GM19328 (cell line): Measurements from ENCODE around the gene LLCFC1.

Experiments
- ATAC-seq: cut with Tn5 transposase; IDR thresholded peaks from one replicate; pipeline ENCODE4 v1.9.1; 2021; ENCODE audit warnings: mild to moderate bottlenecking, moderate library complexity; ENCODE audit not compliant: unreplicated experiment

The LLCFC1 gene

DNA sequence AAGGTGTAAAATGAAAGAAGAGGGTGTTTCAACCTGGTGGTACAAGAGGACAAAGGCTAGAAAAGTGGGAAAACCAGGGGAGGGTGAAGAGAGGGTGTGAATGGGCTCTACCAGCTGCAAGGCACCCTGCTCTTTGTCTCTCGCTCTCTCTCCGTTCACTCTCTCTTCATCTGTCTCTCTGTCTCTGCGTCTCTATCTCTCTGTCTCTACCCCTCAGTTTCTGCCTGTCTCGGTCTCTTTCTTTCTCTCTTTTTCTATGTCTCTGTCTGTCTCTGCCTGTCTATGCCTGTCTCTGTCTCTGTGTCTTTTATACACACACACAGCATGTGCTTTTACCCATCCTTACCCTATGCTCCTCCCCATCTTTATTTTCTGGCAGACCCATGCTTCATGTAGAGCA is 673 bp upstream of the LLCFC1 start:
- no peak for ATAC-seq

DNA sequence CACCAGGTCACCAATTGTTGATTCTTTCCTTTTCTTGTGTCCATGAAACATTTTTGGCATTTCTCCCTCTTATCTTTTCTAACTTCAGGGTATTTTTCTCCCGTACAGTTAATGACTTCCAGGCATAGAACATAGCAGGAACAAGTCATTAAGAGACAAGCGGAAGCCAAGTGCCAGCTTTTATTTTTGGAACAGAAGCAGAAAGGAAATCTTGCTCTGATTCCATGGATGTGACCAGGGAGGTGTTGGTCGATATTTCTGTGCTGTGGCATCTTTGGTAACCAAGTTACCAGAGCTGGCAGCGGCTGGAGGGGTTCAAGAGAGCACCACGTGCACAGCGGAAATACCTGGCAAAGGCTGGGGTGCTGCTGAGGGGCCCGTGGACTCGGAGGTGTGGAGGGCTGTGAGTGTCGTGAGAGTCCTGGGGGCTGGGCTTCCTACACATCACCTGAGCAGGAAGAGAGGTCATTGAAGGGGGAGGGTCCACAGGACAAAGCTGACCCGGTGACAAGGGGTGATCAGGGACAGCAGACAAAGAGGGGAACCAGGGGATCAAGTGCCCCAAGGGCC is 1.8 kb downstream of the LLCFC1 start:
- ATAC-seq = no peak

DNA sequence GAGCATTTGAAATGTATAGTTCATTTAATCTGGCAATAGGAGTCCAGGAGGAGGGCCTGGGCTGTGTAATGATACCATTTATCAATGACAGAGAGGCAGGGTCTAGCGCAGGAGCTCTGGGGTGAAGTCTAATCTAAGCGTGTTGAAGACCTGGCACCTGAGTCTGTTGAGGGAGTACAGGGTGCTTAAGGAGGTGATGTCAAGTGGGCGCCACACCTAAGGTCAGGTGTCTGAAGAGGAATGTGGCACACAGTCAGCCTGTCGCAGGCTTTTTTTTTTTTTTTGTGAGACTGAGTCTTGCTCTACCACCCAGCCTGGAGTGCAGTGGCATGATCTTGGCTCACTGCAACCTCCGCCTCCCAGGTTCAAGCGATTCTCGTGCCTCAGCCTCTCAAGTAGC is 2.3 kb downstream of the LLCFC1 start:
- ATAC-seq = no peak

DNA sequence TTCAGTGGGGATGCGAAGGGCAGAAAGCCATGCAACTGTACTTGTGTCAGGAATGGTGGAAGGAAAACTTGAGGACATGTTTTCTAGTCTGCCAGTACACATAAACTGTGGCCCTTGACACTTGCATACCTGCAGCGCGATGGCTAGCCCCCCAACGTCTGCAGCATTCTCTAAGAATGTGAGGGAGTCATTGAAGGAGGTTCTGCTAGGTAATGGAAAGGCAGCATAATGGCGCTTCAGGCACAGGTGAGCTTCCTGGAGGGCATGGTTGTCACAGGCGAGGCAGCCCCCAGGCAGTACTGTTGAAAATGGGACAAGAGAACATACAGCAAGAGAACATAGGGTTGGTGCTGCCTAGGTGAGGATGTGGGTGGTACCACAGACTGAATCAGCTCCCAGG is 3.5 kb downstream of the LLCFC1 start:
- ATAC-seq = no peak

DNA sequence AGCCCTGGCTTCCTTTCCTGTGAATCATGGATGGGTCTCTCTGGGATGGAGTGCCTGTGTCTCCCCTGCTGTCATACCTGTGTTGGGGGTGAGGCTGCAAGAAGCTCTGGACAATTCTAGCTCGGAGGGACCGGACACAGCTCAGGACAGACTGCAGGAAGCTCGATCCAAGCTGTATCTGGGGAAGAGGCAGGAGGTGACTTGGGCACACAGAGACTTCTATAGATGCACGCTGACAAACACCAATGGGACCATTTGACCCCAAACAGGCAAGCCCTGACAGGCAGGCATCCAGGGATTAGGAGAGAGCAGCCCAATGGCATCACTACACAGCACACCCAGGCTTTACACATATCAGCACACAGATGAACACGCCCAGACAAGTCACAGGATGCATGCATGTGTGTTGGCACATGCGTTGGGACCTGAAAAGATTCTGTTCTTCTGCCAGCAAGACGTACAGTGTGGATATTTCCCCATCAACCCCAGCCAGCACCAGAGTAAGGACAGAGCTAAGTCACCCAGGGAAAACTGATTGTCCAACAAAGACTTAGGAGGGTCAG is 4.5 kb downstream of the LLCFC1 start:
- ATAC-seq = no peak

DNA sequence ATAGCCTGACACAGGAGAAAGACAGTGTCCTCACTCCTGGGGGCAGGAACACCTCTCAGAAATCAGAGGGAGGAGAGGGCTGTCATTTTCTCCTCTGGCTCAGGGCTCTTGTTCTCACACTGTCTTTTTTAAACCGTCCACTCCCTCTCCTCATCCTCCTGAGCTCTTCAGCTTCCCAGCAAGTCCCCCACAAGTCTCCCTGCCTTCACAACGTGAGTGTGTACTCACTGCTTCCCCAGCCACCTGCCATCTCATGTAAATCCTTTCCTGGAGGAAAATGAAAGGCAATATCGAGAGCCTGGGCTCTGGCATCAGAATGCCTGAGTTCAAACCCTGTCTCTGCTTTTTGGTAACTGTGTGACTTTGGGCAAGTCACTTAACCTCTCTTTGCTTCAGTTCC is 5.7 kb downstream of the LLCFC1 start:
- no peak for ATAC-seq

DNA sequence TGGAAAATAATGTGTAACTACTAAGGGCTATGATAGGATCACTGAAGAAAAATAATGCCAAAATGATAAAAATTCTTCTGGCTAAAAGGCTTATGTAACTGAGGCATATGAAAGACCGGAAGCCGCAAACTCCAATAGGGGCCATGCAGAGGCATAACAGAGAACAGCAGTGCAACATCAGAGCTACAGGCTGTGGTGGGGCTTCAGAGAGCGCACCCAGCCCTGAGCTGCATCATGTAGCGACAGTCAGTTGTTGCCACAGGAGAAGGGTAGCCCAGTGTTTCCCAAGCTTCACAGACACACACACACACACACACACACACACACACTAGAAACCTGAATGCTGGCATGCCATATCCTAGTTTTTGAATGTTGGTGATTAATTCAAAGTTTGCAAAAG is 9.3 kb downstream of the LLCFC1 start:
- ATAC-seq = no peak

DNA sequence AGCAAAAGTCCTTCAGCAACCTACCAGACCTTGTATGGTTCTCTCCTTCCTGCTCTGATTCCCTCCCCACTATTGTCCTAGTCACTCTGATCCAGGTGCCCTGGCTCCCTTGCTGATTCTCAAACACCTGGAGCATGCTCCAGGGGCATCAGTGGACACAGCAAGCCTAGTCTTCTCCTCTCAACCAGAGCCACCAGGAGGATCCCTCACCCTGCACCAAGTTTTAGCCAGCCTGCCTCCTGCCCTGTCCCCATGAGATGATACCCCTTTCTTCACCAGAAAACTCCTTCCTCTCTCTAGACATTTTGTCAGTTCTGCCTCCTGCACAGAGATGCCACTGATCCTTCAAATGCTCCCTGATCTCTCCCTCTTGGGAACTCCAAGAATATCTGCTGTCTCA is 11.0 kb downstream of the LLCFC1 start:
- no peak for ATAC-seq

DNA sequence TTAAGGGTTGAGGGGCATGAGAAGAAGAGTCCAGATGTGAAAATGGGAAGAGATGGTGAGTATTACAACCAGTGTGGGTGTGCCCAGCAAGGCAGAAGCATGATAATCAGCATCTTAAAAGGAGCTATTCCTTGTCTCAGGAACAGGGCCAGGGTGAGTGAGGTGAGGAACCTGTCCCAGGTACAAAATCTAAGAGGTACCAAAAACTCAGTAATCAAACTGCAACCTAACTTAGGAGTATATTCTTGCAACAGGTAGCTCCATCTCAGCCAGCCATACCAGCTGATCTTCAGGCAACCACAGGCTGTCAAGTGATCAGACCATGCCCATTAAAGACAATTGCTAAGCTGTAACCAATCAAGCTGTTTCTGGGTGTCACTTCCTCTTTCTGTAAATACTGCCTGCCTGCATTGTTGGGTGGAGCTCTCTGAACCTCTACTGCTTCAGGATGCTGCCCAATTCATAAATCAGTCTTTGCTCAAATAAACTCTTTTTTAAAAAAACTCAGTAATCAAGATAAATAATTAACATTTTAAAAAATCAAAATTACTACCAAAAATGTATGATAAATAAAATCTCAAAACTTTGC is 15.5 kb downstream of the LLCFC1 start:
- ATAC-seq = no peak

DNA sequence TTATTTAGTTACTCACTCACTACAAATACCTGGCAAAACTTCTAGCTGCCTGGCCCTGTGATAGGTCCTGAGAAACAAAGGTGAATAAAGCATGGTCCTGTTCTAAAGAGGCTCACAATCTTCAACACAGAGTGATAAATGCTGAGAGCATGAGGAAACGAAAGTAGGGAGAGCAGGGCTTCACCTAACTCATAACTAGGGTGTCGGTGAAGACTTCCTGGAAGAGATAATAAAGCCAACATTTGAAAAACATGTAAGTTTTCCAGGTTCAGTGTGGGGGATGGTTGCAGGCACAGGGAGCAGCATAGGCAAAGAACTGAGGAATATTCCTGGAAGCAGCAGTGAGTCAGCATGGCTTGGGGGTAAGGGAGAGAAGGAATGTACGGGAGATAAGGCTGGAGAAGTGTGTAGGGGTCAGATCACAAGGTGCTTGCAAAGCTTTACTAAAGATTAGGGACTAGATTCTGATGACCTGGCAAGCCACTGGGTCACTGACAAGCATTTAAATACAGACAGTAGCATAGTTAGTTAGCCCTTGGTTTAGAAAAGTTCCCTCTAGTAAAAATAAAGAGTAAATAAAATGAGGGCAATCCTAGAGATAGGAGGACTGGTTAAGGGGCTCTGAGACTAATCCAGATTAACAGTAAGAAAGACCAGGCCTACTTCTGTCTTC is 17.8 kb downstream of the LLCFC1 start:
- no peak for ATAC-seq

DNA sequence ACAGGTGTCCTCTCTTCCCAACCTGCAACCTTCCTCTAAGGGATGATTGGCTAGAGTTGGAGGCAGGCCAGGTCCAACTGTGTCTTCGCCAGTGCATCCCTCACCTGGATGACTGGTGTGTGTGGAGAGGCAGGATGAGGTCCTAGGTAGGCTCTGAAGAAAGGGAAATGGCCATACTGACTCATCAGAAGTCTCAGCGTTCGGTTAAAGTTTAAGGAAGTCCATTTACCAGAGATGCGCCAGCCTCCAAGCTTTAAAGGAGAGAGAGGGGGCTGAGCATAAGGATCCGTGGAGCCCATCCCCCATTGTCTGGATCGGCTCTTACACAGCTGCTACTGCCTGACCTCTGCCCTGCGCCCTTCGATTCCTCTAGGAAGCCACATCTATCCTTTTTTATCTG is 18.4 kb downstream of the LLCFC1 start:
- no peak for ATAC-seq

DNA sequence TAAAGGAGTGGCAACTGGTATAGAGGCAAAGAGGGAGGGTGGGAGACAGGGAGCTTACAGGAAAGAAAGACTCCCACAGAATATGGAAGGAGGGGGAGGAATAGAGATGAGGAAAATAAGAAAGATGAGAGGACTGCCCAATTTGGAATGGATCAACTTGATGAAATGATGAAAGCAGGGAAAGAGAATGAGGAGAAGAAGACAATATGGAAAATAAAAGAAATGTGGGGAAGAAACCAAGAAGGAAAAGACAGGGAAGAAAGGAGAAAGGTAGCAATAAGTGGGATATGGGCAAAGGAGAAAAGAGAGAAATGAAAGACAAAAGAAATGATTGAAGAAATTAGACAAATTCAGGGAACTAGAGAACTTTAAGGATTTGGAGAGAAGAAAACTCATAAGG is 19.9 kb downstream of the LLCFC1 start:
- no peak for ATAC-seq

DNA sequence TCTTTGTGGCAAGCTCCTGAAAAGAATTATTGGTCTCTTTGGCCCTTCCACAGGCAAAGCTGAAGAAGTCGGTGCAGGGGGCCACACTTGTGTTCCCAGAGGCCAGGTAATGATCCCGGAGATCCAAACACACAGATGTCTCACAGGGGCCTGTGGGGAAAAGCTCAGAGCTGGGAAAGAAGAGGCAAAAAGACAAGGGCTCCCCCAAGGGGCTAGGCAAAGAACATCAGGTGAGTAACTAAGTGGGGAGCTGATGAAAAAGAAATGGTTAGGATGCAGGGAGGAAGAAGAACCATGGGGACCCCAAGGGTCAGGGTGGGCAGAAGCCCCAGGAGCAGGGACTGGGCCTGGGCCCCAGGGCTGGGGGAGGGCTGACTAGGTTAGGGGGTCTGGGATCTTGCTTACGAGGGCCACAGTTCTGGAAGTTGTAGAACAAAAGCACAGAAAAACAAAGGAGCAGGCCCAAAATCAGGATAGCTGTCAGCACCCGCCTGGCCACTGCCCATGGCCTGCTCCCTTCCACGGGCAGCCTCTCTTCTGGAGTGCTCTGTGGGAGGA is 21.8 kb downstream of the LLCFC1 start:
- no peak for ATAC-seq

DNA sequence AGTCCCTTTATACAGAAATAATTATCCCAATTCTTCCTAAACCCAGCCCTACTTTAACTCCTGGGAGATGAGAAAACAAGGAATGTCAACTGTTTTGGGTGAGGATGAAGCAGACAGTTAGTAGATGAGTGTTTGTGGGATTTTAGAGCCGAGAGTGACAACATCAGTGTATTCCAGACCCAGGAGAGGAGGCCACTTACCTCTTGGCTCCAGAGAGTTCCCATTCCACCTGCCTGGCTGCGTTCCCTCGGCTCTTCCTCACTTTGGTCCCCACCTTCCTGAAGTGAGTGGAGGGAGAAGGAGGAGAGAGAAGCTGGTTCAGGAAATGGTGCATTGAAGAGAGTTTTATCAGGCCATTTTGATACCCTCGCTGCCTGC is 22.3 kb downstream of the LLCFC1 start:
- ATAC-seq = no peak

DNA sequence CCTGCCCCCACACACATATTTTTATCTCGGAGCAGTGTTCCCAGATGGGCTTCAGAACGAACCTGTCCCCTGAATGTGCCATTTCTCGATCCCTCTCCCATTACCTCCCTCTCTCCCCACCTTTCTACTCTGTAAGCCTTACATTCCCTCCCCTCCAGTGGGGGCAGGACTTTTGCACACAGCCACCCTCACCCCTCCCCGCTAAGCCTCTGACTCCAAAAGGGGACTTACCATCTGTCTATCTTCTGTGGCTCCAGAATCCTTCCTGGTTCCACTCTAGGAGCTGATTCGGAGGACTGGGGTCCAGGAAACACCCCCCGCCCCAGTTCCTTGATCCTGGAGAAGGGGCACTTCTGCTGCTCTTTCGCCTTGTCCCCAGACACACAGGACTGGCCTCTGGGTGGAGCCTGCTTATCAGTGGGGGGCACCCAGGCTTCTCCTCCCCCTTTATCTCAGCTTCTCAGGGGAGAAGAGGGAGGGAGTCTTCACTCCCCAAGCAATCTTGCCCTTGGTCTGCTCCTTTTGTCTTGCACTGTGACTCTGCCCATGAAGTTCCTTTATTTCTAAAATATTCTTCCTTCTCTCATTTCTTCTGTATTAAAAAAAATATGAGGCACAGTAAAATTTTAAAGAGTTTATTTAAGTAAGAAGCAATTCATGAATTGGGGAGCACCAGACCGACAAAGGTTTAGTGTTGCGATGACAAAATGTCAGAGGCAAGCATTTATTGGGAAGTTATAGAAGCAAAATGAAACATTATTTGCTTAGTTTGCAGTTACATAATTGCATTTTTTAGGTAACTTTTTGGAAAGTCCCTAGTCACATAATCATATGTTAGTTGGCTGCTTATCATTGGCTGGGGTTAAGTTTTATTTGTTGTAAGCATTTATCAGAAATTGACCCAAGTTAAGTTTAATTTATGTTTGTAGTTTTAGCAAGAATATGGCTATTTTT is 23.0 kb downstream of the LLCFC1 start, which contains the start of gene KEL:
Gene KEL, minus strand, starts transcription at position 391 of the 954 bp plus-strand sequence. Its CDS starts 157 bp downstream, at position 234.
- ATAC-seq = no peak

DNA sequence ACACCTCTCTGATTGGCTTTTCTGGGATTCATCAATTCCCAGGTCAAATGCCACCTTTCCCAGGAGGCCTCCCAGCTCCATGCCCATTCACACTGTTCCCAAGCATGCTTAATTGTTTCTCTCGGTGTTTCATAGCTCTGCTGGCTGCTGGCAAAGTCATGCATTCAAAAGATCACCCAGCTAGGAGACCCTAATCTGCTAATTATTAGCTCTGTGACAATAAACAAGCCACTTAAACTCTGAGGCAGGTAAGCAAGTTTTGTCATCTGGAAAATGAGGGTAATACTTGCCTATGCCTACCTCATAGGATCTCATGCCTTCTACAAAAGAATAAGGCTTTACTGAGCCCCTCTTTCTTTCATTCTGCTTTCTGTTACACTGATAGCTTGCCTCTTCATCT is 23.7 kb downstream of the LLCFC1 start:
- no peak for ATAC-seq

DNA sequence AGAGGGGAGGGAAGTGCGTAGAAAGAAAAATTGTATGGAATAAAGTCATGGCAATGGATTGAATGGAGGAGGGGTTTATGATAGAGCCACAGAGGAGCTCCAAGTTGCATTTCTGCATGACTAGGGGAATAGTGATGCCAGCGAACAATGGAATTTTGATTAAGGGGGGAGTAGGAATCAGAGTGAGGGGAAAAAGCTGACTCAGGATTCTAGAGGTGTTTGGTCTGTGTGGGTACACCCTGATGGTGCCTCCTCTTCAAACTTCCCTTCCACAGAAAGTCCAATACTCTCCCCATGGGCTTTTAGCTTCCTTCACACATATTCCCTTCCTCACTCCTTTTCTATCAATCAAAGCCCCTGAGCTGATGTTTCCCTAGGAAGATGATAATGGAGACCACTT is 24.7 kb downstream of the LLCFC1 start:
- ATAC-seq = no peak

DNA sequence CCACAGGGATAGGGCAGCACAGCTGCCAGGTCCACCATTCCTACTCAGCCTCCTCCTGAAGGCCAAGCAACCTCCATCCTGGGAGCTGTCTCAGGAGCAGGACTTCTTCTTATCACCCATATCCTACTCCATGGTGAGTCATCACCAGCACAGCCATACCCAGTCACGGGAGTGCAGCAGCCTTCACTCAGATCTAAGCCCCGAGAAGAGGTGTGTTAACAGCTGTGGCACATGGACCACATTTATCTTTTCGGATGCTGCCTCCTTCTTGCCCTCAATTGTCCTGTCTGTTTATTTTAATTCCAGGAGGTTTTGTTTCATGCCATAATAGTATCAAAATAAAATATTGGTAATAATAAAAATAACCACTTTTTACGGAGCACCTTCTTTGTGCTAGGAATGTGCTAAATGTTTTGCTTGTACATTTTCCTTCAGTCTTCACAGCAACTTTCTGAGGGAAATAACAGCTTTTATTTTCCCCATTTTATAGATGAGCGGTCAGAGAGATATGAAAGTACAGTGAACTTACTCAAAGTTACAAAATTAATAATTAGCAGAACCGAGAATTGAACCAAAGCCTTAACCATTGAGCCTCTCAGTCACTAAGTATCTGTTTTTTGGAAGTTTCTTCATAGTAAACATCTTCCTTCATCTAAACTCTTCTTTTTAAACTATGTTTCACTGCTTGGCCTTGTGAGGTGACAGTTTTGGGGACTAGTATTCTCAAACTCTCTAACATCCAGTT is 25.4 kb downstream of the LLCFC1 start:
- no peak for ATAC-seq

DNA sequence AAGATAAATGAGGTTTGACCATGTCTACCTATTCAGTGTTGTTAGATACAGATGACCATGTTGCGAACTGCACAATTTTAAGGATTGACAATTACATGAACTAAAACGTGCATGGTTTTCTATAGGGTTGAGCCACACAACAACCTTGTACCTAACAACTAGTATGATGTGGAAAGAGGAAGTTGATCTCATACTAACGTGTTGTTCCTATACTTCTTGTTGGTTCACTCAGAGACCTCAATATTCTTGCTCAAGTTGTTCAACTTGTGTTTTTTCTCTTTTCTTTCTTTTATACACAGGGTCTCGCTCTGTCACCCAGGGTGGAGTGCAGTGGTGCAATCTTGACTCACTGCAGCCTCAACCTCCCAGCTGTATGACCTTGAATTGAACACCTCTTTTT is 28.9 kb downstream of the LLCFC1 start:
- no peak for ATAC-seq

DNA sequence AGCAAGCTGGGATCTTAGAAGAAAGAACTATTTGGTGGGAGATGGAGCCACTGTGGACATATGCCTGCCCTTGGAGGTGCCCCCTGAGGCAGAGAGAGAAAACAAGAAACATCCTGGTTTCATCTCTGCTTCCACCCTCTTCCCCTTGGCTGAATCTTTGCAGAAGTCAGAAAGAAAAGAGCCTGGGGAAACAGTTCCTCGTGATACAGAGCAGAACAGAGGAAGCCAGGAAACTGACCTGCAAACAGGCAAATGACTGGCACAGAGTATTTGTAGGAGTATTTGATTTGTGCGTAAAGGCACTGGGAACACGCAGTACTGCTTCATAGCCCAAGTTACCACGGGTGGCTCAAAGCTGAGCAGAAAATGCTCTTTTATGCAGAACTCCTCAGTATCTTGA is 29.9 kb downstream of the LLCFC1 start:
- ATAC-seq = no peak
